Islet precursor cell (in vitro differentiated cells): ENCODE measurements around the gene CAPN12.

ENCODE experiments used
- DNase-seq: peaks from one replicate; pipeline ENCODE4 v3.0.0-alpha.2; 2018

CAPN12 gene

GRCh38 chr19:38737281-38737865 lies 6.9 kb downstream of the CAPN12 start:
- DNase-seq = no peak

DNA sequence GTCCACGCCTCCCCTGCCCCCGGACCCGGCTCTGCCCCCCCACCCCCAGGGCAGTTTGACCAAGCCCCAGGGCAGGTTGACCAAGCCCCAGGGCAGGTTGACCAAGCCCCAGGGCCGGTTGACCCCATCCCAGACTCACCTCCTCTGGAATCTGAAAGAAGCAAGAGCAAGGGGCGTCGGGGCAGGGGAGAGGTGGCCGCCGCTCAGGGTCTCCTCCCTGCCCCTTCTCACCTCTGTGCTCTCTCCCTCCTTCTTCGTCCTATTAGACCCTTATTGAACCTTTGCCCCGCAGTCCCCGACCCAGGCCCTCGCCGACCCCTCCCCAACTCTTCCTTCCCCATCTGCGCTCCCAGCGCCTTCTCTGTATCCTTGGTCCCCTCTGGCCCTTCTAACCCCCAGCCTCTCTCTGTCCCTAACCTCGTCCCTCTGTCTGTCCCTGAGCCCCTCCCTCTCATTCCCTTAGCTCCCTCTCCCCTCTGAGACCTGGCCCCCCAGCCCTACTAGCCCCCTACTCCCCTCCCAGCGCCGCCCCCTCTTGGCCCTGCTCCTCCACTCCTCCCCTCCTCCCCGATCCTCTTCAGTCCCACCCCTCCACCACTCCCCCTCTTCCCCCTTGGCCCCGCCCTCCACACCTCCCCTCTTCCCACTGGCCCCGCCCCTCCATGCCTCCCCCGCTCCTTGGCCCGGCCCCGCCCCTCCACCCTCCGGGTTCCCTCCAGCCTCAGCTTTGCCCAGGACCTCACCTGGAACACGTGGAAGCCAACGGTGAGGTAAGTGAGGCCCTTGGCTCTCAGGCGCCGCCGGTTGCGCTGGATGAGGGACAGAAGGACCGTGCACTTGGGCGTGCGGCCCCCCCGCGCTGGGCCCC lies 7.6 kb downstream of the CAPN12 start:
- DNase-seq = peak; percentile 81

- peak; percentile 87 for DNase-seq
Measured at GRCh38 chr19:38736036-38736412, 8.2 kb downstream of the CAPN12 start.

GRCh38 chr19:38735257-38735686 lies 9.0 kb downstream of the CAPN12 start:
- DNase-seq = peak; percentile 89

DNA sequence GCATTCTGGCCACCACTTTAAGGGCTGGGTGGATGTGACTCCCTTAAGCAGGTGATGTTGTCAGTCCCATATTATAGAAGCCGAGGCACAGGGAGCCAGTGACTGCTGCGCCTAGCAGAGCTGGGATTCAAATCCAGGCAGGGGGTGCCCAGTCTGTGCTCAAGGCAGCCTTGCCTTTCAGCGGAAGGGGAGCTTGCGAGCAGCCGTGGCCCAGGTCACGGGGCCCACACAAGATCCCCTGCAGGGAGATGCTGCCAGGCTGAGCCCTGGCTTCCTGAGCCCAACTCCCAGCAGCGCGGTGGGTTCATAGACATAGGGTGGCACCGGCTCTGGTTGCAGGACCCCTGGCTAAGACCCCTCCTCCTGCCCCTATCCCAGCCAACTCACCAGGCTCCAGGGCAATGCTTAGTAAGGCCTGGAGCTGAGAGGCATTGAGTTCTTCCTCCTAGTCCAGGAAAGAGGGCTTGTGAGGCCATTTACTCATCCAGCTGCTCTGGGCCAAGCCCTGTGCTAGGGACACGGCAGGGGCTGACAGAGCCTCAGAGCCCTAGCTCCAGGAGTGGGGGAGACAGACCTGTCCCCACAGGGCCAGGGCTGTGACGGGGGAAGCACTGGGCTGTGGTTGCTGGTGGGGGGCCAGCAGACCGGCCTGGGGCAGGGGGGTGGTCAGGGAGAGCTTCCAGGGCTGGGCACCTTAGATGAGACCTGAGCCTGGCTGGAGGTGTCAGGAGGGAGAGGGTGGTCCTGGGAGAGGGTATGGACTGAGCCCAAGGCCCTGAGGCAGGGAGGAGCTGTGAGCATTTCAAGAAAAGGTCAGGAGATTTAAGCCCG lies 9.6 kb downstream of the CAPN12 start:
- peak; percentile 74 for DNase-seq

DNA sequence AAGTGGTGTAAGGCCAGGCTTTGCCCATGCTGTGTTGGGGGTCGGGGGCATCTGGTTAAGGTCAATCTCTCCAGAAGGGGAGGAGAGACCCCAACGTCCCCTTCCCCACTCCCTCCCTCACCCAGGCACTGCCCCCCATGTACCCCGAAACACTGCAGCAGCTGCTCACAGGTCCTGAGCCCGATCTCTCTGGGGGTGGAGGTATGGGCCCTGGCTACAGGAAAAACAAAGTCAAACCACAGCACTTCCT lies 10.2 kb downstream of the CAPN12 start:
- no peak for DNase-seq

GRCh38 chr19:38733493-38734175 lies 10.6 kb downstream of the CAPN12 start:
- peak; percentile 58 for DNase-seq

- DNase-seq = no peak
Measured at GRCh38 chr19:38733241-38733492, 11.1 kb downstream of the CAPN12 start.

DNA sequence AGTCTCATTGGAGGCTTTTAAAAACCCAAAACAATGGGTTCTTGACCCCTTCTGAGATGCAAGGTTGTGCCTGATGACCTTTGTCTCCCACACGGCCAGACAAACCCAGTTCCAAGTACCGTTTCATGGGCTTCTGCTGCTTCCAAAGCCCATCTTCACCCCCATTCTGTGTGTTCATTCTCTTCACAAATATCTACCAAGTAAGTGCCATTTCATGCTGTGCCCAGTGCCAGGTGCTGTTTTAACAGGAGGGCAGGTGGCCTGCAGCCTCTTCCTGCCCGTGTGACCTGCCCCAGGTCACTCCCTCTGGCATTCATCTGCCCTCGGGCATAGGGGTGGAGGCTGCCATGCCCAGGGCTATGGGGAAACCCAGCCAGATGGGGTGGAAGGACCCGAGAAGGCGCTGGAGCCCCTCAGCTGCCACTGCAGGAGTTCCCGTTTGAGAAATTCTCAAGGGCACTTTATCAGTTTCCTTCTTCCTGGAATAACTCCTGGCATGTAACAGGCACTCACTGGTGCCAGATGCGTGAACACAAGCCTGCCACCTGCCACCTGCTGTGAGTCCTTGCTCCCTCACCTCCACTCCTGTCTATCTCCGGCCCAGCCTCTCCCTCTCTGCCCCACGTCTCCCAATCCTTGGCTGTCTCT lies 12.5 kb downstream of the CAPN12 start:
- peak; percentile 49 for DNase-seq

GRCh38 chr19:38730731-38731589 lies 13.3 kb downstream of the CAPN12 start:
- no peak for DNase-seq

DNA sequence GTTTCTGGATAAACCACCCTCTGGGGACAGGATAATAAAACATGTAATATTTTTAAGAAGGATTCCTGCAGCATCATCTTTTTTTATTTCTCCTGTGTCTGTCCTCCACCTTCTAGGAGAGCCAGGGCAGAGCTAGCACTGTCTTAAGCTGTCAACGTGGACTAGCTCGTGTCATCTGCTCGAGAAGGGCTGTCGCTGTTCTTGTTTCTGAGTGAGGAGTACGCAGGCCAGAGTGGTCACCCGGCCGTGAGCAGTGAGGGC lies 13.9 kb downstream of the CAPN12 start:
- no peak for DNase-seq

DNA sequence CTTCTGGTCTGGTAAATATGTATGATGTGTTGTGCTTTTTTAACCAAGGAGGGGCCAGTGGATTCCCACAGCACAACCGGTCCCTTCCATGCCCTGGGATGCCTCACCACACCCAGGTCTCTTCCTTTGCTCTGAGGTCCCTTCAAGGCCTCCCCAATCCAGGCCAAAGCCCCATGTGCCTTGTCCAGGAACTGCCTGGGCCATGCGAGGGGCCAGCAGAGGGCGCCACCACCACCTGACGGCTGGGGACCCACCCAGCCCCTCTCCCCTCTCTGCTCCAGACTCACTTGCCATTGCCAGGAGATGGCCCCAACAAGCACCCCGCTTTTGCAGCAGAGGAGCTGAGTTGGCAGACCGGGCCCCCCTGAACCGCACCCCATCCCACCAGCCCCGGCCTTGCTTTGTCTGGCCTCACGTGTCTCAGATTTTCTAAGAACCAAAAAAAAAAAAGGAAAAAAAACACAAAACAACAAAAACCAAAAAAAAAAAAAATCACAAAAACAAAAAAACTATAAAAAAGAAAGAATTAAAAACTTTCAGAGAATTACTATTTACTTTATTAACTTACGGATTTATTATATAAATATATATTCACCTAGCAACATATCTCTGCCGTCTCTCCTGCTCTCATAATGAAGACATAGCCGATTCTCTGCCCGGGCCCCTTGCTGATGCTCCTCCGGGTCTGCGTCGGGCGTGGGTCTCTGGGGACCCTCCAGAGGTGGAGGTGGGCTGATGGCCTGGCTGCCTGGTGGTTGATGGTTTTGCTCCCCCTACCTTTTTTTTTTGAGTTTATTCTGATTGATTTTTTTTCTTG lies 14.4 kb downstream of the CAPN12 start:
- DNase-seq = peak; percentile 88

DNA sequence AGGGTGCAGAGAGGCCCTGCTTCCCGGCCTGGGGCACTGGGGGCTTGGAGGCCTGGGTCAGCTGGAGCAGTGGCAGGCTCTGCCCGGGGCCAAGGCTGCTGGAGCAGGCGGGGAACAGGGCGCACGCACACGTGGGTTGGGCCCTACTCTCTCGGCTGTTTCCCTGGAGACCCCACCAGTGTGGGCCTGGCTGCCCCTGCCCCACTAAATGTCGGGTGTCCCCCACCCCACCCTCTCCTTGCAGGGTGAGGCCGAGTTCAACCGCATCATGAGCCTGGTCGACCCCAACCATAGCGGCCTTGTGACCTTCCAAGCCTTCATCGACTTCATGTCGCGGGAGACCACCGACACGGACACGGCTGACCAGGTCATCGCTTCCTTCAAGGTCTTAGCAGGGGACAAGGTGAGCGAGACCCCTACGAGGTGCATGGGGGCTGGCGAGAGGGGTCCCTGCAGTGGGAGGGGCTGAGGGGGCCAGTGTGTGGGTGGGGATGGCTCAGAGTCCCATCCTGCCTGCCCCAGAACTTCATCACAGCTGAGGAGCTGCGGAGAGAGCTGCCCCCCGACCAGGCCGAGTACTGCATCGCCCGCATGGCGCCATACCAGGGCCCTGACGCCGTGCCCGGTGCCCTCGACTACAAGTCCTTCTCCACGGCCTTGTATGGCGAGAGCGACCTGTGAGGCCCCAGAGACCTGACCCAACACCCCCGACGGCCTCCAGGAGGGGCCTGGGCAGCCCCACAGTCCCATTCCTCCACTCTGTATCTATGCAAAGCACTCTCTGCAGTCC lies 15.3 kb downstream of the CAPN12 start:
- DNase-seq = no peak

DNA sequence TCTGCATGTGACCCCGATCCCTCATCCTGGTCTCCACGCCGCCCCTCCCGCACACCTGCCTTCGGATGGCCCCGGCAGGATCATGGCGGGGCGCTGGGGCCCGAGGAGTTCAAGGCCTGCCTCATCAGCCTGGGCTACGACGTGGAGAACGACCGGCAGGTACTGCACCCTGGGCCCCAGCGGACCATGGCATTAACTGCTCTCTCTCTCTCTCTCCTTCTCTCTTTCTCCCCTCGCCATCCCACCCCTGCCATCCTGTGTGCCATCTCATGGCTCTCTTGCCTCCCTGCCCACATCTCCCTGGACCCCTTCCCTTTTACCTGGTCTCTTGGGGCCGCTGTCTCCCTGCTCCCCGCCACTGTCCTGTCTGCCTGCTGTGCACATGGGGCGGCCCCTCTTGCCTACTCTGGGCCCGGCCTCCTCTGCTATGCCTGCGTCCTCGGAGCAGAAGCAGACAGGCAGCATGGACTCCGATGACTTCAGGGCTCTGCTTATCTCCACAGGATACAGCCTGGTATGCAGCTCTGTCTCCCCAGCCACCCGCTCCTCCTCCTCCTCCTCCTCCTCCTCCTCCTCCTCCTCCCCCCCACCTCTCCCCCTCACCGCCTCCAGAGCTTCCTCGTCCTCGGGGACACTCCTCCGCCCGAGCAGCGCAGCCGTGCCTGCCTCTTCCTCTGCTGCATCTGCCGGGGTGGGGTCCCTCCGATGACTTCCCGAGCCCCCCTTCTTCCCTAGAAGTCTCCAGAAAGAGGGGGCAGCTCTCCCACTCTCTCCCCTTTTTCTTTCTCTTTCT lies 16.2 kb downstream of the CAPN12 start:
- peak; percentile 77 for DNase-seq

- DNase-seq = no peak
Measured at GRCh38 chr19:38727306-38727867, 16.9 kb downstream of the CAPN12 start.

- no peak for DNase-seq
Measured at GRCh38 chr19:38726761-38727301, 17.4 kb downstream of the CAPN12 start.

- no peak for DNase-seq
Measured at GRCh38 chr19:38726284-38726673, 18.0 kb downstream of the CAPN12 start.

DNA sequence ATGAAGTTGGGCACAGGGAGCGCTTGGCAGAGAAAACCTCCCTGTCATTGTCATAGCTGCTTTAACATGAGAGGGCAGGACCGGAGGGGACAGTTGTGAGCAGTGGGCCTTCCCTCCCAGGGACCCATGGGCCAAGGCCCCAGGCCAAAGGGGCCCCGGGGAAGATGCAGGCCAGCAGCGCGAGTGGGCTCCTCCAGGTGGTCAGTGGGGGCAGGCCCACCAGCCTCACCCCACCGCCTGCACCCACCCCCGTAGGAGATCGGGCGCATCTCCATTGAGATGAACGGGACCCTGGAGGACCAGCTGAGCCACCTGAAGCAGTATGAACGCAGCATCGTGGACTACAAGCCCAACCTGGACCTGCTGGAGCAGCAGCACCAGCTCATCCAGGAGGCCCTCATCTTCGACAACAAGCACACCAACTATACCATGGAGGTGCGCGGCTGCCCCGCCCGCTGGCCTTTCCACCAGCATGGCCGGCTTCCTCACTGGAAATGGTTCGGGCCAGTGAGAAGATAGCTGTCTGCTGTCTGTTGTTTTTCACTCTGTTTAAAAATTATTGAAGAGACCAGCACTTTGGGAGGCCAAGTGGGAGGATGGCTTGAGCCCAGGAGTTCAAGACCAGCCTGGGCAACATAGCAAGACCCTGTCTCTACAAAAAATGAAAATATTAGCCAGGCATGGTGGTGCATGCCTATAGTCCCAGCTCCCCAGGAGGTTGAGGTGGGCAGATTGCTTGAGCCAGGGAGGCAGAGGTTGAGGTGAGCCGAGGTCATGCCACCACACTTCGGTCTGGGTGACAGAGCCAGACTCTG lies 18.6 kb downstream of the CAPN12 start:
- DNase-seq = no peak
